CD8-positive, alpha-beta memory T cell (primary cell): ENCODE results near the gene LORICRIN. TPM values are rescaled to one million over a fixed set of nuclear protein-coding genes. Genes with fewer than 3 reads are reported as not detected.

Experiments used
- CTCF ChIA-PET: fragments of 350-600 bp; sonication (Branson Sonifier 250); formaldehyde crosslinking; loops from one replicate; lab custom pipeline; 2021; ENCODE audit warnings: antibody characterized with exemption; lab: Charles Lee
- POLR2A ChIA-PET: fragments of 350-600 bp; sonication (Branson Sonifier 250); formaldehyde crosslinking; loops from one replicate; lab custom pipeline; 2021; ENCODE audit warnings: antibody characterized with exemption; lab: Charles Lee
- DNase-seq, 5 donors: peaks; one replicate each; pipeline versions ENCODE4 v3.0.0 to v3.0.0-alpha.2; 2020 to 2022; ENCODE audit warnings: mixed read lengths in 1 of 5
- H3K27ac ChIP-seq: one replicate; pipeline ENCODE4 v1.7.0; 2013; ENCODE audit warnings: low read depth, mild to moderate bottlenecking, low read length, moderate library complexity
- H3K27me3 ChIP-seq: 2 replicates; pipeline ENCODE4 v1.7.0; 2013; ENCODE audit warnings: low read length, mild to moderate bottlenecking; ENCODE audit not compliant: insufficient read depth, poor library complexity, severe bottlenecking
- H3K36me3 ChIP-seq: 2 replicates; pipeline ENCODE4 v1.7.0; 2013; ENCODE audit warnings: mild to moderate bottlenecking, low read length, moderate library complexity; ENCODE audit not compliant: insufficient read depth
- H3K4me1 ChIP-seq: 2 replicates; pipeline ENCODE4 v1.7.0; 2013; ENCODE audit warnings: mild to moderate bottlenecking, low read length, moderate library complexity; ENCODE audit not compliant: insufficient read depth
- H3K4me3 ChIP-seq: 2 replicates; pipeline ENCODE4 v1.7.0; 2013; ENCODE audit warnings: mild to moderate bottlenecking, low read length
- H3K9me3 ChIP-seq: 2 replicates; pipeline ENCODE4 v1.7.0; 2013; ENCODE audit warnings: mild to moderate bottlenecking, low read length
- H3K27ac Mint-ChIP-seq, 8 donors: one replicate each; pipeline ENCODE4 v1.8.0; 2020 to 2021; ENCODE audit warnings: mixed read lengths in 8 of 8, mild to moderate bottlenecking in 6 of 8, inconsistent platforms in 3 of 8, moderate library complexity in 3 of 8
- H3K27me3 Mint-ChIP-seq, 2 donors: one replicate each; pipeline ENCODE4 v1.8.0; 2020 to 2021; ENCODE audit warnings: mixed read lengths in 2 of 2, mild to moderate bottlenecking in 1 of 2, moderate library complexity in 1 of 2
- H3K36me3 Mint-ChIP-seq, 3 donors: one replicate each; pipeline ENCODE4 v1.8.0; 2020 to 2021; ENCODE audit warnings: mixed read lengths in 3 of 3, inconsistent platforms in 1 of 3, mild to moderate bottlenecking in 1 of 3
- H3K4me1 Mint-ChIP-seq, 3 donors: one replicate each; pipeline ENCODE4 v1.8.0; 2020 to 2021; ENCODE audit warnings: mixed read lengths in 3 of 3, inconsistent platforms in 1 of 3, mild to moderate bottlenecking in 1 of 3
- H3K4me3 Mint-ChIP-seq, 7 donors: one replicate each; pipeline ENCODE4 v1.8.0; 2020 to 2021; ENCODE audit warnings: mixed read lengths in 7 of 7, mild to moderate bottlenecking in 6 of 7, moderate library complexity in 4 of 7, inconsistent platforms in 2 of 7
- H3K9me3 Mint-ChIP-seq, 5 donors: one replicate each; pipeline ENCODE4 v1.8.0; 2020 to 2022; ENCODE audit warnings: mixed read lengths in 5 of 5, mild to moderate bottlenecking in 3 of 5, moderate library complexity in 2 of 5, inconsistent platforms in 1 of 5
- polyA plus RNA-seq: library from polyadenylated mRNA; unstranded; fragments of 300-500 nt; fragmentation: Illumina TruSeq; gene quantifications from one replicate; pipeline ENCODE4 v1.2.3, GENCODE V29; 2021
- total RNA-seq, 2 experiments: library from RNA; stranded (reverse); gene quantifications; one replicate each; pipeline ENCODE4 v1.2.3, GENCODE V29; 2021

LORICRIN gene
- total and polyA plus RNA-seq, 3 experiments from 2014 or later = not detected

- H3K27ac Mint-ChIP-seq = peak overlapping the region in 1 of 8 donors; percentile 13
- H3K36me3 Mint-ChIP-seq = no peaks in the 10 kb centered on the region
- POLR2A ChIA-PET = no interaction called here
- peaks cover 58 to 84% of the 10 kb centered on the region in 2 donors for H3K27me3 Mint-ChIP-seq
- peak overlapping the region in 6 of 7 donors; percentile 6 to 80 (median 68) for H3K4me3 Mint-ChIP-seq
- H3K27me3 ChIP-seq = peaks cover 21% of the 10 kb centered on the region
- peaks cover 0 to 3% (median 0%) of the 10 kb centered on the region in 5 donors for H3K9me3 Mint-ChIP-seq
- CTCF ChIA-PET = no interaction called here
- peaks cover 22 to 29% (median 25%) of the 10 kb centered on the region in 3 donors for H3K4me1 Mint-ChIP-seq
- no peaks in the 10 kb centered on the region for H3K36me3 ChIP-seq
- no peak for DNase-seq
- no peaks in the 10 kb centered on the region for H3K9me3 ChIP-seq
- H3K4me3 ChIP-seq = no peak overlapping the region
- peaks cover 17% of the 10 kb centered on the region for H3K4me1 ChIP-seq
- no peak overlapping the region for H3K27ac ChIP-seq
These were observed 3.1 kb downstream of the LORICRIN start for GRCh38 chr1:153262462-153263157.

- no peak overlapping the region for H3K27ac ChIP-seq
- peaks cover 0 to 3% (median 0%) of the 10 kb centered on the region in 5 donors for H3K9me3 Mint-ChIP-seq
These were observed 6.0 kb downstream of the LORICRIN start for GRCh38 chr1:153265457-153265856.

DNA sequence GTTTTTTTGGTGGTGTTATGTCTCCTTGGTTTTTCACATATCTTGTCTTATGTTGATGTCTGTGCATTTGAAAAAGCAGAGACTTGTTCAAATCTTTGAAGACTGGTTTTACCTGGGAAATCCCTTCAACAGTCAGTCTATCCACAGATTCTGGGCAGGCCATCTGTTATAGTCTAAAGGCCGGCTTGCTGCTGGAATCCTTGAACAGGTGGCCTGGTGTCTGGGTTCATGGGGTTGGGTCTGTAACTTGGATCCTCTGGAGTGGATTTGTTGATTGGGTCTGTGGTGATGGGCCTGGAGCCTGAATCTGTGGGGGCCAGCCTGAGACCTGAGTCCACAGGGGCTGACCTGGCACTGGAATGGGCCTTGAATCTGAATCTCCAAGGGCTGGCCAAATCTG, 12.2 kb downstream of the LORICRIN start:
- no peaks in the 10 kb centered on the region for H3K27me3 ChIP-seq
- Mint-ChIP-seq H3K4me1 (no peaks in the 10 kb centered on the region), H3K27ac (no peak overlapping the region), H3K4me3 (no peak overlapping the region), H3K27me3 (peaks cover 19 to 76% of the 10 kb centered on the region in 2 donors), H3K36me3 (no peaks in the 10 kb centered on the region), H3K9me3 (no peaks in the 10 kb centered on the region)
- no peak for DNase-seq
- POLR2A ChIA-PET = no interaction called here
- CTCF ChIA-PET = no interaction called here
- H3K4me1 ChIP-seq = no peaks in the 10 kb centered on the region
- H3K27ac ChIP-seq = no peak overlapping the region
- no peak overlapping the region for H3K4me3 ChIP-seq
- no peaks in the 10 kb centered on the region for H3K36me3 ChIP-seq
- H3K9me3 ChIP-seq = no peaks in the 10 kb centered on the region

More at GRCh38 chr1:153265457-153265856, 6.0 kb downstream of the LORICRIN start:
- POLR2A ChIA-PET = no interaction called here
- H3K4me1 ChIP-seq = peaks cover 17% of the 10 kb centered on the region
- H3K4me3 ChIP-seq = no peak overlapping the region
- DNase-seq = no peak
- no peaks in the 10 kb centered on the region for H3K9me3 ChIP-seq
- H3K27me3 Mint-ChIP-seq = peaks cover 53 to 82% of the 10 kb centered on the region in 2 donors
- no peaks in the 10 kb centered on the region for H3K36me3 ChIP-seq
- no peak overlapping the region for H3K27ac Mint-ChIP-seq
- CTCF ChIA-PET = no interaction called here
- H3K4me3 Mint-ChIP-seq = no peak overlapping the region
- H3K36me3 Mint-ChIP-seq = no peaks in the 10 kb centered on the region
- H3K4me1 Mint-ChIP-seq = peaks cover 20 to 21% (median 21%) of the 10 kb centered on the region in 3 donors
- H3K27me3 ChIP-seq = peaks cover 21% of the 10 kb centered on the region

GRCh38 chr1:153272186-153272585, 12.7 kb downstream of the LORICRIN start:
- POLR2A ChIA-PET = no interaction called here
- no peaks in the 10 kb centered on the region for H3K4me1 ChIP-seq
- H3K27ac ChIP-seq = no peak overlapping the region
- no peaks in the 10 kb centered on the region for H3K9me3 ChIP-seq
- Mint-ChIP-seq H3K9me3 (no peaks in the 10 kb centered on the region), H3K4me3 (no peak overlapping the region), H3K27ac (no peak overlapping the region), H3K27me3 (peaks cover 19 to 77% of the 10 kb centered on the region in 2 donors), H3K36me3 (no peaks in the 10 kb centered on the region), H3K4me1 (no peaks in the 10 kb centered on the region)
- H3K27me3 ChIP-seq = no peaks in the 10 kb centered on the region
- DNase-seq = no peak
- H3K4me3 ChIP-seq = no peak overlapping the region
- H3K36me3 ChIP-seq = no peaks in the 10 kb centered on the region
- CTCF ChIA-PET = no interaction called here

- Mint-ChIP-seq H3K9me3 (no peaks in the 10 kb centered on the region), H3K4me1 (no peaks in the 10 kb centered on the region), H3K27ac (no peak overlapping the region), H3K27me3 (peaks cover 11 to 65% of the 10 kb centered on the region in 2 donors), H3K36me3 (no peaks in the 10 kb centered on the region), H3K4me3 (no peak overlapping the region)
- Histone ChIP-seq H3K36me3 (no peaks in the 10 kb centered on the region), H3K27ac (no peak overlapping the region), H3K9me3 (no peaks in the 10 kb centered on the region), H3K4me3 (no peak overlapping the region), H3K27me3 (no peaks in the 10 kb centered on the region), H3K4me1 (no peaks in the 10 kb centered on the region)
- POLR2A ChIA-PET = no interaction called here
- DNase-seq = peak in 1 of 5 donors; percentile 19
- CTCF ChIA-PET = no interaction called here
These were observed 18.4 kb downstream of the LORICRIN start for GRCh38 chr1:153277852-153278251.

GRCh38 chr1:153288634-153289275, 29.3 kb downstream of the LORICRIN start:
- Histone ChIP-seq H3K27me3 (no peaks in the 10 kb centered on the region), H3K4me3 (no peak overlapping the region), H3K27ac (no peak overlapping the region), H3K36me3 (no peaks in the 10 kb centered on the region), H3K4me1 (peaks cover 5% of the 10 kb centered on the region), H3K9me3 (no peaks in the 10 kb centered on the region)
- no peaks in the 10 kb centered on the region for H3K36me3 Mint-ChIP-seq
- no peak overlapping the region for H3K27ac Mint-ChIP-seq
- H3K27me3 Mint-ChIP-seq = peaks cover 11 to 25% of the 10 kb centered on the region in 2 donors
- peaks cover 4 to 12% (median 5%) of the 10 kb centered on the region in 3 donors for H3K4me1 Mint-ChIP-seq
- no peak overlapping the region for H3K4me3 Mint-ChIP-seq
- H3K9me3 Mint-ChIP-seq = peaks cover 0 to 4% (median 0%) of the 10 kb centered on the region in 5 donors
- no peak for DNase-seq
- ChIA-PET POLR2A (no interaction called here), CTCF (no interaction called here)

GRCh38 chr1:153291514-153291913, 32.0 kb downstream of the LORICRIN start:
- Histone ChIP-seq H3K4me1 (peaks cover 9% of the 10 kb centered on the region), H3K4me3 (no peak overlapping the region), H3K27ac (no peak overlapping the region), H3K9me3 (no peaks in the 10 kb centered on the region), H3K36me3 (no peaks in the 10 kb centered on the region), H3K27me3 (no peaks in the 10 kb centered on the region)
- CTCF ChIA-PET = interaction anchor here (0.9 kb wide), 1 partner anchor 12 kb away, joined by 3 read pairs; no protein-coding TSS in a partner anchor
- Mint-ChIP-seq H3K4me3 (no peak overlapping the region), H3K36me3 (peaks cover 0 to 3% (median 0%) of the 10 kb centered on the region in 3 donors), H3K27me3 (peaks cover 15 to 33% of the 10 kb centered on the region in 2 donors), H3K4me1 (peaks cover 8 to 20% (median 11%) of the 10 kb centered on the region in 3 donors), H3K9me3 (peaks cover 0 to 4% (median 0%) of the 10 kb centered on the region in 5 donors), H3K27ac (no peak overlapping the region)
- POLR2A ChIA-PET = no interaction called here
- DNase-seq = no peak

DNA sequence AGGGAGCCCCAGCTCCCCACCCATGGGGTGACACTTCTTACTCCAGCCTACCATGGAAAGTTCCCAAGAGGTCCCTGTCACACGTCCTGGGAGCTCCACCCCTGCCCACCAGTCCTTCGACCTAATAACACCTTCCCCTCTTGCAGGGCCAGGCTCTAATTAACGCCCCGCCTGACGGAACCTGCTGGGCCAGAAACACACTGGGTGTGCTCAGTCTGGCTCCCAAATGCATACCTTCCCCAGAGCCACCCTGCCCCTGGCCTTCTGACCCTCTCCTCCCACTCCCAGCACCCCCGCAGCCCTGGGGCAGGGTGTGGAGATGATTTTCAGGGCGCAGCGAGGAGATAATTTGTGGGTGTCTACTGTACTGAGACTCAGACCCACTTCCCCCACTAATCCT, 32.7 kb downstream of the LORICRIN start:
- ChIA-PET CTCF (no interaction called here), POLR2A (no interaction called here)
- no peaks in the 10 kb centered on the region for H3K36me3 ChIP-seq
- H3K9me3 ChIP-seq = no peaks in the 10 kb centered on the region
- no peak overlapping the region for H3K27ac ChIP-seq
- H3K4me1 ChIP-seq = peaks cover 9% of the 10 kb centered on the region
- H3K4me1 Mint-ChIP-seq = peaks cover 8 to 20% (median 11%) of the 10 kb centered on the region in 3 donors
- peaks cover 15 to 33% of the 10 kb centered on the region in 2 donors for H3K27me3 Mint-ChIP-seq
- H3K27me3 ChIP-seq = no peaks in the 10 kb centered on the region
- no peak overlapping the region for H3K4me3 Mint-ChIP-seq
- H3K9me3 Mint-ChIP-seq = peaks cover 0 to 4% (median 0%) of the 10 kb centered on the region in 5 donors
- no peak for DNase-seq
- H3K4me3 ChIP-seq = no peak overlapping the region
- peaks cover 0 to 3% (median 0%) of the 10 kb centered on the region in 3 donors for H3K36me3 Mint-ChIP-seq
- peak overlapping the region in 1 of 8 donors; percentile 13 for H3K27ac Mint-ChIP-seq
